Measurements from ENCODE around the gene SERPINE1.
"Not testable (repeated sequence)": the region's sequence is repeated elsewhere in the genome, so short reads cannot be mapped to it uniquely, and the experiment has no call there.

The SERPINE1 gene

GRCh38 chr7:101111261-101111660 lies 15.6 kb upstream of the SERPINE1 start:
- no peak overlapping the region for H3K4me3 ChIP-seq (ENCODE audit: low read length)
- no peak for TF ChIP-seq CTCF (conservative IDR thresholded peaks at IDR 0.05; ENCODE audit: low read depth, low read length)
- DNase-seq (ENCODE audit: low read depth), result no peak

GRCh38 chr7:101112233-101112632 lies 14.7 kb upstream of the SERPINE1 start:
- H3K4me3 ChIP-seq (ENCODE audit: low read length), result no peak overlapping the region
- TF ChIP-seq CTCF (conservative IDR thresholded peaks at IDR 0.05; ENCODE audit: low read depth, low read length), result no peak
- no peak for DNase-seq (ENCODE audit: low read depth)

- not testable (repeated sequence) for DNase-seq (ENCODE audit: low read depth); H3K4me3 ChIP-seq (ENCODE audit: low read length)
These were observed 13.8 kb upstream of the SERPINE1 start for GRCh38 chr7:101113140-101113539.

- H3K4me3 ChIP-seq (ENCODE audit: low read length), result no peak overlapping the region
- no peak for TF ChIP-seq CTCF (conservative IDR thresholded peaks at IDR 0.05; ENCODE audit: low read depth, low read length)
- no peak for DNase-seq (ENCODE audit: low read depth)
These were observed 13.1 kb upstream of the SERPINE1 start for GRCh38 chr7:101113836-101114235.

- no peak overlapping the region for H3K4me3 ChIP-seq (ENCODE audit: low read length)
- no peak for TF ChIP-seq CTCF (conservative IDR thresholded peaks at IDR 0.05; ENCODE audit: low read depth, low read length)
- DNase-seq (ENCODE audit: low read depth), result no peak
These were observed 12.4 kb upstream of the SERPINE1 start for GRCh38 chr7:101114492-101114891.

- no peak for TF ChIP-seq CTCF (conservative IDR thresholded peaks at IDR 0.05; ENCODE audit: low read depth, low read length)
- no peak overlapping the region for H3K4me3 ChIP-seq (ENCODE audit: low read length)
- no peak for DNase-seq (ENCODE audit: low read depth)
These were observed 11.7 kb upstream of the SERPINE1 start for GRCh38 chr7:101115215-101115614.

- DNase-seq (ENCODE audit: low read depth), result no peak
- no peak overlapping the region for H3K4me3 ChIP-seq (ENCODE audit: low read length)
- TF ChIP-seq CTCF (conservative IDR thresholded peaks at IDR 0.05; ENCODE audit: low read depth, low read length), result no peak
These were observed 10.0 kb upstream of the SERPINE1 start for GRCh38 chr7:101116898-101117297.

- no peak for DNase-seq (ENCODE audit: low read depth)
- TF ChIP-seq CTCF (conservative IDR thresholded peaks at IDR 0.05; ENCODE audit: low read depth, low read length), result no peak
- no peak overlapping the region for H3K4me3 ChIP-seq (ENCODE audit: low read length)
These were observed 8.0 kb upstream of the SERPINE1 start for GRCh38 chr7:101118856-101119255.

All from retinal pigment epithelial cell (primary cell).